OCI-LY1 (cell line): ENCODE measurements around the gene TSC22D1.
A peak's percentile ranks its signal among the peaks of the same experiment; 100 is the strongest.

Experiments
- H2AFZ ChIP-seq: fragments of 200-600 bp; sonication (generic), shearing (Covaris generic); 2 replicates; pipeline ENCODE4 v1.6.0; 2014; ENCODE audit warnings: antibody characterized with exemption, mild to moderate bottlenecking, low read length
- H3F3A ChIP-seq: fragments of 200-600 bp; sonication (generic), shearing (Covaris generic); 2 replicates; pipeline ENCODE4 v1.6.0; 2014; ENCODE audit warnings: mild to moderate bottlenecking, antibody characterized with exemption, low read length, moderate library complexity; ENCODE audit not compliant: insufficient read depth
- H3K27ac ChIP-seq: fragments of 200-600 bp; sonication (generic); 2 replicates; pipeline ENCODE4 v1.5.1; 2014; ENCODE audit warnings: low read length, mixed run types, mild to moderate bottlenecking, low read depth; ENCODE audit not compliant: poor library complexity, severe bottlenecking
- H3K27me3 ChIP-seq: fragments of 200-600 bp; sonication (generic); 2 replicates; pipeline ENCODE4 v1.6.0; 2014; ENCODE audit warnings: antibody characterized with exemption, mild to moderate bottlenecking, low read length, moderate library complexity; ENCODE audit not compliant: insufficient read depth
- H3K36me3 ChIP-seq: fragments of 200-600 bp; sonication (generic); 2 replicates; pipeline ENCODE4 v1.6.1; 2014; ENCODE audit warnings: mild to moderate bottlenecking, antibody characterized with exemption, low read length, moderate library complexity, mixed read lengths; ENCODE audit not compliant: insufficient read depth
- H3K4me1 ChIP-seq: fragments of 200-600 bp; sonication (generic); 2 replicates; pipeline ENCODE4 v1.5.1; 2014; ENCODE audit warnings: mild to moderate bottlenecking, low read length, moderate library complexity; ENCODE audit not compliant: insufficient read depth, severe bottlenecking
- H3K4me2 ChIP-seq: fragments of 200-600 bp; sonication (generic), shearing (Covaris generic); 2 replicates; pipeline ENCODE4 v1.6.1; 2014; ENCODE audit warnings: low read length
- H3K4me3 ChIP-seq: fragments of 200-600 bp; sonication (generic); 2 replicates; pipeline ENCODE4 v1.5.1; 2014; ENCODE audit warnings: low read length, low read depth, mild to moderate bottlenecking, mixed read lengths; ENCODE audit not compliant: poor library complexity, severe bottlenecking
- H3K79me2 ChIP-seq: fragments of 200-600 bp; shearing (Covaris generic); 2 replicates; pipeline ENCODE4 v1.6.1; 2016; ENCODE audit warnings: mixed run types, low read length, mixed read lengths; ENCODE audit not compliant: insufficient read depth
- H3K9ac ChIP-seq: fragments of 200-600 bp; sonication (generic), shearing (Covaris generic); 2 replicates; pipeline ENCODE4 v1.6.1; 2014; ENCODE audit warnings: mild to moderate bottlenecking, low read length, mixed read lengths
- H3K9me2 ChIP-seq: fragments of 200-600 bp; sonication (generic), shearing (Covaris generic); 2 replicates; pipeline ENCODE4 v1.6.1; 2014; ENCODE audit warnings: low read depth, mild to moderate bottlenecking, low read length, mixed read lengths
- H3K9me3 ChIP-seq: fragments of 200-600 bp; shearing (Covaris generic); 2 replicates; pipeline ENCODE4 v1.6.1; 2014; ENCODE audit warnings: low read length, mixed read lengths
- H4K20me1 ChIP-seq: fragments of 200-600 bp; sonication (generic), shearing (Covaris generic); 2 replicates; pipeline ENCODE4 v1.6.0; 2016; ENCODE audit warnings: mild to moderate bottlenecking, low read length; ENCODE audit not compliant: insufficient read depth
- EZH2 ChIP-seq: fragments of 200-600 bp; sonication (generic), shearing (Covaris generic); IDR thresholded peaks from 2 replicates; pipeline ENCODE4 v1.8.0; 2017; ENCODE audit warnings: borderline replicate concordance, mixed run types, mild to moderate bottlenecking, antibody characterized with exemption, low read length, moderate library complexity, mixed read lengths
- TF ChIP-seq, protein P1 (sequence below): fragments of 200-600 bp; sonication (generic), shearing (Covaris generic); IDR thresholded peaks from 2 replicates; pipeline ENCODE4 v1.5.1; 2017; ENCODE audit warnings: mild to moderate bottlenecking, antibody characterized with exemption, low read length, moderate library complexity, mixed read lengths

The TSC22D1 gene

DNA sequence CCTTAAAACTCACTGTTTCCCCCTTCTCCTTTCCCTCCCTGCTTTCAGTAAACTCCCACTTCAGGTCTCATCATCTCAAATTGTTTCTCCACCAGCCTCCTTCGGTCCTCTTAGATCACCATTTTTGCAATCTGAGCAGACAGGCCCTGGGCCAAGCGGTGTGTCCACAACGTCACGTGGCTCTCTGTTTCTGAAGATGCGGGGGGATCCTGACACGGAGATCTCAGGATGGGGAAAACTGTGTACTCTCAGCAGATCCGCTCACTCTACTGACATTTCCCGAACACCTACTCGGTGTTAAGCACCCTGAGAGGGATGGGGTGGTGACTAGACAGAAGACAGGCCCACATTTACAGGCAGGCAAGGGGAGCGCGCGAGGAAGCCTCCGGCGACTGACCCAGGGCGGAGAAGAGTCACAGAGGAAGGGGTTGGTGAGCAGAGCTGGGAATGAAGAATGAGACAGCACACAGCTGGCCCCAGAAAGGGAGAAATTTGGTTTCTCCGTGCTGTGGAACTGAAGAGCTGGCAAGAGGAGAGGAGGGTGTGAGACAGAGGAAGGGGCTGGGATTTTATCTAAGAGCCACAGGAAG lies 163.7 kb downstream of the TSC22D1 start:
- H2AFZ ChIP-seq = no peak overlapping the region
- H4K20me1 ChIP-seq = no peaks in the 10 kb centered on the region
- H3K4me1 ChIP-seq = no peaks in the 10 kb centered on the region
- no peak overlapping the region for H3K27ac ChIP-seq
- no peaks in the 10 kb centered on the region for H3K36me3 ChIP-seq
- no peak overlapping the region for H3K4me2 ChIP-seq
- H3K79me2 ChIP-seq = no peaks in the 10 kb centered on the region
- H3K9me3 ChIP-seq = no peaks in the 10 kb centered on the region
- no peaks in the 10 kb centered on the region for H3F3A ChIP-seq
- no peak for TF ChIP-seq EZH2
- TF ChIP-seq, protein P1, sequence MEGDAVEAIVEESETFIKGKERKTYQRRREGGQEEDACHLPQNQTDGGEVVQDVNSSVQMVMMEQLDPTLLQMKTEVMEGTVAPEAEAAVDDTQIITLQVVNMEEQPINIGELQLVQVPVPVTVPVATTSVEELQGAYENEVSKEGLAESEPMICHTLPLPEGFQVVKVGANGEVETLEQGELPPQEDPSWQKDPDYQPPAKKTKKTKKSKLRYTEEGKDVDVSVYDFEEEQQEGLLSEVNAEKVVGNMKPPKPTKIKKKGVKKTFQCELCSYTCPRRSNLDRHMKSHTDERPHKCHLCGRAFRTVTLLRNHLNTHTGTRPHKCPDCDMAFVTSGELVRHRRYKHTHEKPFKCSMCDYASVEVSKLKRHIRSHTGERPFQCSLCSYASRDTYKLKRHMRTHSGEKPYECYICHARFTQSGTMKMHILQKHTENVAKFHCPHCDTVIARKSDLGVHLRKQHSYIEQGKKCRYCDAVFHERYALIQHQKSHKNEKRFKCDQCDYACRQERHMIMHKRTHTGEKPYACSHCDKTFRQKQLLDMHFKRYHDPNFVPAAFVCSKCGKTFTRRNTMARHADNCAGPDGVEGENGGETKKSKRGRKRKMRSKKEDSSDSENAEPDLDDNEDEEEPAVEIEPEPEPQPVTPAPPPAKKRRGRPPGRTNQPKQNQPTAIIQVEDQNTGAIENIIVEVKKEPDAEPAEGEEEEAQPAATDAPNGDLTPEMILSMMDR = no peak
- no peak overlapping the region for H3K9ac ChIP-seq
- H3K27me3 ChIP-seq = no peaks in the 10 kb centered on the region
- no peak overlapping the region for H3K4me3 ChIP-seq
- no peaks in the 10 kb centered on the region for H3K9me2 ChIP-seq

GRCh38 chr13:44411841-44412240 lies 164.3 kb downstream of the TSC22D1 start:
- Histone ChIP-seq H3K27me3 (no peaks in the 10 kb centered on the region), H3F3A (no peaks in the 10 kb centered on the region), H3K27ac (no peak overlapping the region), H3K9ac (no peak overlapping the region), H2AFZ (no peak overlapping the region), H3K36me3 (no peaks in the 10 kb centered on the region), H3K79me2 (no peaks in the 10 kb centered on the region), H3K4me1 (no peaks in the 10 kb centered on the region), H3K4me2 (no peak overlapping the region), H4K20me1 (no peaks in the 10 kb centered on the region), H3K9me3 (no peaks in the 10 kb centered on the region), H3K9me2 (no peaks in the 10 kb centered on the region), H3K4me3 (no peak overlapping the region)
- TF ChIP-seq EZH2 = no peak
- TF ChIP-seq, protein P1 = no peak

DNA sequence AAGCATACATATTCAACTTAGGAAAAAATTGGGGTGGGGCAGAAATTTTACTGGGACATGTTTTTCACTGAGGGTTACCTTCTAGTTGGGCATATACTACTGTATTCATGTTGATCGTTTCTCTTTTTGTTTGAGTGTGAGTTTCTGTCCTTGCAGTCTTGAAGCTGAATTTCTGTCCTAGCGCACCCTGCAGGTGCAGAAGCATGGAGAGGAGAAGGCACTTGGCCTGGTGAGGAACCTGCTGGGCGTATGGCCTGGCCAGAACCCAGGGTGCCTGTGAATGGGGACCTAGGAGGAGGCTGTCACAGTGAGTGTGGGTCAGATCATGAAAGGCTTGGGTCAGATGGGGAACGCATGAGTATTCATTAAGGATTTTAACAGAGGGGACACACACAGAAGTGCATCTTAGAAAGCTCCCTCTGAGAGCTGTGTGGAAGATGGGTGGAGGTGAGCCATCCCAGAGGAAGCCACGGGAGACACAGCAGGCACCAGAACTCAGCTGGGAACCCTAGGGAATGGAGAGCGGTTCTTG lies 165.7 kb downstream of the TSC22D1 start:
- no peak overlapping the region for H2AFZ ChIP-seq
- no peak overlapping the region for H3K4me2 ChIP-seq
- H3K27me3 ChIP-seq = no peaks in the 10 kb centered on the region
- H3K4me1 ChIP-seq = no peaks in the 10 kb centered on the region
- no peak overlapping the region for H3K9ac ChIP-seq
- no peaks in the 10 kb centered on the region for H4K20me1 ChIP-seq
- H3K79me2 ChIP-seq = no peaks in the 10 kb centered on the region
- no peaks in the 10 kb centered on the region for H3K9me2 ChIP-seq
- H3K9me3 ChIP-seq = no peaks in the 10 kb centered on the region
- H3K4me3 ChIP-seq = no peak overlapping the region
- no peaks in the 10 kb centered on the region for H3K36me3 ChIP-seq
- no peaks in the 10 kb centered on the region for H3F3A ChIP-seq
- no peak overlapping the region for H3K27ac ChIP-seq
- TF ChIP-seq, protein P1 = peak; percentile 25; the same call in 1 of the 2 replicates
- TF ChIP-seq EZH2 = no peak
